ENCODE measurements around the gene SNAPC1.

The SNAPC1 gene

GRCh38 chr14:61780125-61780524 is 17.9 kb downstream of the SNAPC1 start:
- no peak for TF ChIP-seq CEBPB (IDR thresholded peaks at IDR 0.05)
- TF ChIP-seq USF1 (IDR thresholded peaks at IDR 0.05) = no peak
- TF ChIP-seq NFIC (IDR thresholded peaks at IDR 0.05) = no peak
- TF ChIP-seq EGR1 (IDR thresholded peaks at IDR 0.05) = no peak

GRCh38 chr14:61797309-61797708 is 35.1 kb downstream of the SNAPC1 start:
- no peak for TF ChIP-seq TCF12 (IDR thresholded peaks at IDR 0.05; ENCODE audit: low read depth)
- TF ChIP-seq CREB1 (IDR thresholded peaks at IDR 0.05; ENCODE audit: low read depth) = no peak
- no peak for TF ChIP-seq ZBTB7A (IDR thresholded peaks at IDR 0.05; ENCODE audit: low read depth)
- no peak for TF ChIP-seq MAX (IDR thresholded peaks at IDR 0.05)
- no peak for TF ChIP-seq EGR1 (IDR thresholded peaks at IDR 0.05)
- no peak for TF ChIP-seq CEBPB (IDR thresholded peaks at IDR 0.05)
- no peak for TF ChIP-seq EP300 (IDR thresholded peaks at IDR 0.05; ENCODE audit: borderline replicate concordance)
- no peak for TF ChIP-seq TEAD4 (IDR thresholded peaks at IDR 0.05)

- TF ChIP-seq CREB1 (IDR thresholded peaks at IDR 0.05; ENCODE audit: low read depth) = no peak
- TF ChIP-seq FOXM1 (IDR thresholded peaks at IDR 0.05; ENCODE audit: borderline replicate concordance, low read depth) = no peak
- no peak for TF ChIP-seq NFIC (IDR thresholded peaks at IDR 0.05)
- TF ChIP-seq EGR1 (IDR thresholded peaks at IDR 0.05) = no peak
- TF ChIP-seq CEBPB (IDR thresholded peaks at IDR 0.05) = no peak
- TF ChIP-seq REST (IDR thresholded peaks at IDR 0.05; ENCODE audit: low read depth) = no peak
- TF ChIP-seq YY1 (IDR thresholded peaks at IDR 0.05; ENCODE audit: low read depth) = no peak
- no peak for TF ChIP-seq USF1 (IDR thresholded peaks at IDR 0.05)
- no peak for TF ChIP-seq TEAD4 (IDR thresholded peaks at IDR 0.05)
- TF ChIP-seq ZBTB7A (IDR thresholded peaks at IDR 0.05; ENCODE audit: low read depth) = no peak
- no peak for TF ChIP-seq TAF1 (IDR thresholded peaks at IDR 0.05; ENCODE audit: low read depth)
- no peak for TF ChIP-seq EP300 (IDR thresholded peaks at IDR 0.05; ENCODE audit: borderline replicate concordance)
- TF ChIP-seq RAD21 (IDR thresholded peaks at IDR 0.05; ENCODE audit: low read depth) = no peak
- TF ChIP-seq TCF12 (IDR thresholded peaks at IDR 0.05; ENCODE audit: low read depth) = no peak
- no peak for TF ChIP-seq MAX (IDR thresholded peaks at IDR 0.05)
Measured at GRCh38 chr14:61802010-61802568, 39.9 kb downstream of the SNAPC1 start.

GRCh38 chr14:61803755-61804154 is 41.5 kb downstream of the SNAPC1 start:
- no peak for TF ChIP-seq TCF12 (IDR thresholded peaks at IDR 0.05; ENCODE audit: low read depth)
- TF ChIP-seq TAF1 (IDR thresholded peaks at IDR 0.05; ENCODE audit: low read depth) = no peak
- TF ChIP-seq MAX (IDR thresholded peaks at IDR 0.05) = no peak
- TF ChIP-seq REST (IDR thresholded peaks at IDR 0.05; ENCODE audit: low read depth) = no peak
- no peak for TF ChIP-seq ZBTB7A (IDR thresholded peaks at IDR 0.05; ENCODE audit: low read depth)
- no peak for TF ChIP-seq CREB1 (IDR thresholded peaks at IDR 0.05; ENCODE audit: low read depth)
- TF ChIP-seq EP300 (IDR thresholded peaks at IDR 0.05; ENCODE audit: borderline replicate concordance) = no peak
- TF ChIP-seq YY1 (IDR thresholded peaks at IDR 0.05; ENCODE audit: low read depth) = no peak
- TF ChIP-seq CEBPB (IDR thresholded peaks at IDR 0.05) = no peak
- no peak for TF ChIP-seq NFIC (IDR thresholded peaks at IDR 0.05)
- no peak for TF ChIP-seq TEAD4 (IDR thresholded peaks at IDR 0.05)
- no peak for TF ChIP-seq RAD21 (IDR thresholded peaks at IDR 0.05; ENCODE audit: low read depth)
- no peak for TF ChIP-seq FOXM1 (IDR thresholded peaks at IDR 0.05; ENCODE audit: borderline replicate concordance, low read depth)
- TF ChIP-seq USF1 (IDR thresholded peaks at IDR 0.05) = no peak
- no peak for TF ChIP-seq EGR1 (IDR thresholded peaks at IDR 0.05)

- TF ChIP-seq REST (IDR thresholded peaks at IDR 0.05; ENCODE audit: low read depth) = no peak
- no peak for TF ChIP-seq TAF1 (IDR thresholded peaks at IDR 0.05; ENCODE audit: low read depth)
- TF ChIP-seq EGR1 (IDR thresholded peaks at IDR 0.05) = no peak
- TF ChIP-seq MAX (IDR thresholded peaks at IDR 0.05) = no peak
- TF ChIP-seq CEBPB (IDR thresholded peaks at IDR 0.05) = no peak
- no peak for TF ChIP-seq USF1 (IDR thresholded peaks at IDR 0.05)
- TF ChIP-seq CREB1 (IDR thresholded peaks at IDR 0.05; ENCODE audit: low read depth) = no peak
- no peak for TF ChIP-seq FOXM1 (IDR thresholded peaks at IDR 0.05; ENCODE audit: borderline replicate concordance, low read depth)
- TF ChIP-seq EP300 (IDR thresholded peaks at IDR 0.05; ENCODE audit: borderline replicate concordance) = no peak
- no peak for TF ChIP-seq RAD21 (IDR thresholded peaks at IDR 0.05; ENCODE audit: low read depth)
- no peak for TF ChIP-seq TCF12 (IDR thresholded peaks at IDR 0.05; ENCODE audit: low read depth)
- no peak for TF ChIP-seq TEAD4 (IDR thresholded peaks at IDR 0.05)
Measured at GRCh38 chr14:61805451-61805850, 43.2 kb downstream of the SNAPC1 start.

All from Ishikawa (cell line).